Peyer's patch (tissue), 4 donors: ENCODE measurements around the gene SESTD1. TPM values are rescaled to one million over a fixed set of nuclear protein-coding genes. Genes with fewer than 3 reads are reported as not detected.

Source experiments
- DNase-seq, 3 donors: peaks; one replicate each; pipeline ENCODE4 v3.0.0-alpha.2; 2017 to 2019
- H3K27ac ChIP-seq, 4 donors: fragments of 200-600 bp; sonication (generic); one replicate each; pipeline ENCODE4 v1.5.1; 2016 to 2019
- H3K27me3 ChIP-seq, 2 donors: fragments of 200-600 bp; sonication (generic); one replicate each; pipeline ENCODE4 v1.5.1; 2019
- H3K36me3 ChIP-seq, 3 donors: fragments of 200-600 bp; sonication (generic); one replicate each; pipeline ENCODE4 v1.5.1; 2016 to 2019
- H3K4me1 ChIP-seq, 4 donors: fragments of 200-600 bp; sonication (generic); one replicate each; pipeline ENCODE4 v1.5.1; 2016 to 2019
- H3K4me3 ChIP-seq, 4 donors: fragments of 200-600 bp; sonication (generic); 1 replicate in 3 of 4; 2 replicates in 1 of 4; pipeline ENCODE4 v1.5.1; 2016 to 2019; ENCODE audit warnings: mild to moderate bottlenecking in 1 of 4
- H3K9me3 ChIP-seq, 4 donors: fragments of 200-600 bp; sonication (generic); one replicate each; pipeline ENCODE4 v1.5.1; 2016 to 2019; ENCODE audit warnings: mild to moderate bottlenecking in 1 of 4
- POLR2A ChIP-seq, 2 donors: fragments of 450-650 bp; IDR thresholded peaks; one replicate each; pipeline ENCODE4 v1.5.1; 2017; ENCODE audit warnings: antibody characterized with exemption in 2 of 2, mild to moderate bottlenecking in 2 of 2, moderate library complexity in 2 of 2
- total RNA-seq, 4 donors: library from RNA; depleted of rRNA; stranded (reverse); fragments of >200 nt; gene quantifications; one replicate each; pipeline ENCODE4 v1.1.0, GENCODE V29; 2016
- TF ChIP-seq, protein P1 (sequence below), 6 experiments: fragments of 450-650 bp in 4 of 6; fragments of 200-600 bp in 2 of 6; sonication (generic) in 1 of 6; IDR thresholded peaks; one replicate each; pipeline ENCODE4 v1.5.1; 2017 to 2019; ENCODE audit warnings: antibody characterized with exemption in 6 of 6, mild to moderate bottlenecking in 3 of 6, moderate library complexity in 1 of 6

The SESTD1 gene
- total RNA-seq, 4 donors from 2014 or later: 19.3 to 66.0 (median 39.6) TPM

DNA sequence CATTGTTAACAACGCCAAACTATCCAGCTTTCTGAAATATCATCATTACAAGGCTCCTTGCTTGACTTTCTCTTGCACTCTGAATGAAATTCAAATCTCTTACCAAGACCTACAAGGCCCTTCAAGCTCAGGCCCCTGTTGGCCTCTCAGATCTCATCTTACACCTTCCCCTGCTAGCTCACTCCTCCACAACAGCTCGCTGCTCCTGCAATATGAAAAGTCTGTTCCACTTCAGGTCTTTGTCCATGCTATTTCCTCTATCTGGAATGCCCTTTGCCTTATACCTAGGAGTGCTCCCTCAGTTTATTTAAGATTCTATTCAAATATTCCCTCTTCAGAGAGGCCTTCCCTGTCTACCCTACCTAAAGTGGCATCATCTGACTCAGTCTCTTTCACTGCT, 91.7 kb downstream of the SESTD1 start:
- Histone ChIP-seq H3K27me3 (no peaks in the 10 kb centered on the region), H3K36me3 (peaks cover 0 to 8% (median 0%) of the 10 kb centered on the region in 3 donors), H3K4me3 (no peak overlapping the region), H3K4me1 (no peaks in the 10 kb centered on the region), H3K27ac (no peak overlapping the region), H3K9me3 (no peaks in the 10 kb centered on the region)
- TF ChIP-seq POLR2A (IDR thresholded peaks at IDR 0.05): no peak
- TF ChIP-seq, protein P1, sequence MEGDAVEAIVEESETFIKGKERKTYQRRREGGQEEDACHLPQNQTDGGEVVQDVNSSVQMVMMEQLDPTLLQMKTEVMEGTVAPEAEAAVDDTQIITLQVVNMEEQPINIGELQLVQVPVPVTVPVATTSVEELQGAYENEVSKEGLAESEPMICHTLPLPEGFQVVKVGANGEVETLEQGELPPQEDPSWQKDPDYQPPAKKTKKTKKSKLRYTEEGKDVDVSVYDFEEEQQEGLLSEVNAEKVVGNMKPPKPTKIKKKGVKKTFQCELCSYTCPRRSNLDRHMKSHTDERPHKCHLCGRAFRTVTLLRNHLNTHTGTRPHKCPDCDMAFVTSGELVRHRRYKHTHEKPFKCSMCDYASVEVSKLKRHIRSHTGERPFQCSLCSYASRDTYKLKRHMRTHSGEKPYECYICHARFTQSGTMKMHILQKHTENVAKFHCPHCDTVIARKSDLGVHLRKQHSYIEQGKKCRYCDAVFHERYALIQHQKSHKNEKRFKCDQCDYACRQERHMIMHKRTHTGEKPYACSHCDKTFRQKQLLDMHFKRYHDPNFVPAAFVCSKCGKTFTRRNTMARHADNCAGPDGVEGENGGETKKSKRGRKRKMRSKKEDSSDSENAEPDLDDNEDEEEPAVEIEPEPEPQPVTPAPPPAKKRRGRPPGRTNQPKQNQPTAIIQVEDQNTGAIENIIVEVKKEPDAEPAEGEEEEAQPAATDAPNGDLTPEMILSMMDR (IDR thresholded peaks at IDR 0.05): no peak
- DNase-seq: no peak

- H3K4me3 ChIP-seq: no peak overlapping the region
- no peaks in the 10 kb centered on the region for H3K27me3 ChIP-seq
- no peak for DNase-seq
- no peak for TF ChIP-seq POLR2A (IDR thresholded peaks at IDR 0.05)
- TF ChIP-seq, protein P1 (IDR thresholded peaks at IDR 0.05): no peak
- no peak overlapping the region for H3K27ac ChIP-seq
- H3K9me3 ChIP-seq: no peaks in the 10 kb centered on the region
- H3K4me1 ChIP-seq: no peaks in the 10 kb centered on the region
- peaks cover 0 to 8% (median 0%) of the 10 kb centered on the region in 3 donors for H3K36me3 ChIP-seq
These were observed 93.3 kb downstream of the SESTD1 start for GRCh38 chr2:179171371-179171770.

DNA sequence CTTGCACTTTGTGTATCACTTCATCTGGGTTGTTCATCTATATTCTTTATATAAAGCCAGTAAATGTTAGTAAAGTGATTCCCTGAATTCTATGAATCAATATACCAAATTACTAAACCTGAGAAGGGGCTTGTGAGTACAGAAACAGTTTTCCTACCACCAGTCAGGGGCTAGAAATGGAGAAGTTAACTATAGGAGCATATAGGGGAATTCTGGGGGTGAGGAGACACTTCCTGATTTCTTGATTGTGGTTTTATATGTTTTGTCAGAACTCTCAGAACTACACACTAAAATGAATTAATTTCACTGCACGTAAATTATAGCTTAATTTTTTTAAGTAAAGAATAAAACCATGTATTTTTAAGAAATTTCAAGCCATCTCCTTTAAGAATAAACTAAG, 93.7 kb downstream of the SESTD1 start:
- Histone ChIP-seq H3K27ac (no peak overlapping the region), H3K4me3 (no peak overlapping the region), H3K27me3 (no peaks in the 10 kb centered on the region), H3K4me1 (no peaks in the 10 kb centered on the region), H3K9me3 (no peaks in the 10 kb centered on the region), H3K36me3 (peaks cover 0 to 6% (median 0%) of the 10 kb centered on the region in 3 donors)
- DNase-seq: no peak
- TF ChIP-seq, protein P1 (IDR thresholded peaks at IDR 0.05): no peak

GRCh38 chr2:179165356-179166000, 99.2 kb downstream of the SESTD1 start:
- Histone ChIP-seq H3K27me3 (no peaks in the 10 kb centered on the region), H3K27ac (no peak overlapping the region), H3K9me3 (no peaks in the 10 kb centered on the region), H3K4me1 (no peaks in the 10 kb centered on the region), H3K36me3 (peaks cover 0 to 4% (median 0%) of the 10 kb centered on the region in 3 donors), H3K4me3 (no peak overlapping the region)
- no peak for DNase-seq
- TF ChIP-seq POLR2A (IDR thresholded peaks at IDR 0.05): no peak
- TF ChIP-seq, protein P1 (IDR thresholded peaks at IDR 0.05): no peak

DNA sequence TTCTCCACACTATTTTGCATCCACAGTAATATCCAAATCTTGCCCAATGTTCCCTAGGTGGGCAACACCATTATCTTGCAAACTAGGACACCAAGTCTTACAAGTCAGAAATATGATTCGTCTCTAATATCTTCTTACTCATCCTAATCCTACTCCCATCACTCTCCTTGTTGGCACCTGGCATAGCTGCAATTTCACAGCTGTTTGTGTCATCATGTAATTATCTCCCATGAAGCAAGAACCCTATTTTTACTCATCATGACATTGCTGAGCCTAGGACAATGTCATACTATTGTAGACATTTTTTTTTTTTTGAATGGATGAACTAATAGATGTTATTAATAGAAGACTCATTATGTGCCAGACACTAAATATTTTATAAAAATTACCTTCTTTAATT, 123.4 kb downstream of the SESTD1 start:
- H3K9me3 ChIP-seq: no peaks in the 10 kb centered on the region
- DNase-seq: no peak
- H3K27me3 ChIP-seq: no peaks in the 10 kb centered on the region
- no peak for TF ChIP-seq POLR2A (IDR thresholded peaks at IDR 0.05)
- TF ChIP-seq, protein P1 (IDR thresholded peaks at IDR 0.05): no peak
- H3K36me3 ChIP-seq: peaks cover 0 to 32% (median 2%) of the 10 kb centered on the region in 3 donors
- H3K4me1 ChIP-seq: no peaks in the 10 kb centered on the region
- H3K27ac ChIP-seq: no peak overlapping the region
- H3K4me3 ChIP-seq: no peak overlapping the region
